Measurements from ENCODE around the gene RCC2.
A peak's percentile ranks its signal among the peaks of the same experiment; 100 is the strongest.
"Not testable (repeated sequence)": the region's sequence is repeated elsewhere in the genome, so short reads cannot be mapped to it uniquely, and the experiment has no call there.

Gene RCC2

GRCh38 chr1:17439250-17440073, at the start of gene RCC2:
Gene RCC2, minus strand, starts transcription at chr1:17439677. Its CDS starts 1,163 bp downstream, at chr1:17438514.
- DNase-seq, result peak; percentile 67

GRCh38 chr1:17486242-17486641, 46.8 kb upstream of the RCC2 start:
- no peak for DNase-seq

GRCh38 chr1:17485281-17485680, 45.8 kb upstream of the RCC2 start:
- no peak for DNase-seq

GRCh38 chr1:17481981-17482380, 42.5 kb upstream of the RCC2 start:
- not testable (repeated sequence) for DNase-seq

- DNase-seq, result no peak
Observed at GRCh38 chr1:17480846-17481245, 41.4 kb upstream of the RCC2 start.

- DNase-seq, result no peak
Observed at GRCh38 chr1:17475752-17476151, 36.3 kb upstream of the RCC2 start.

- DNase-seq, result not testable (repeated sequence)
Observed at GRCh38 chr1:17474836-17475555, 35.5 kb upstream of the RCC2 start.

GRCh38 chr1:17472814-17473213, 33.3 kb upstream of the RCC2 start:
- no peak for DNase-seq

- no peak for DNase-seq
Observed at GRCh38 chr1:17471393-17471792, 31.9 kb upstream of the RCC2 start.

- no peak for DNase-seq
Observed at GRCh38 chr1:17470021-17470799, 30.7 kb upstream of the RCC2 start.

- DNase-seq, result not testable (repeated sequence)
Observed at GRCh38 chr1:17468357-17469265, 29.1 kb upstream of the RCC2 start.

- DNase-seq, result no peak
Observed at GRCh38 chr1:17466359-17466758, 26.9 kb upstream of the RCC2 start.

- DNase-seq, result no peak
Observed at GRCh38 chr1:17465228-17465627, 25.8 kb upstream of the RCC2 start.

- DNase-seq, result no peak
Observed at GRCh38 chr1:17463991-17464390, 24.5 kb upstream of the RCC2 start.

- DNase-seq, result no peak
Observed at GRCh38 chr1:17462669-17463068, 23.2 kb upstream of the RCC2 start.

- no peak for DNase-seq
Observed at GRCh38 chr1:17460219-17460618, 20.7 kb upstream of the RCC2 start.

GRCh38 chr1:17458794-17459193, 19.3 kb upstream of the RCC2 start:
- no peak for DNase-seq

- no peak for DNase-seq
Observed at GRCh38 chr1:17452686-17453085, 13.2 kb upstream of the RCC2 start.

- DNase-seq, result not testable (repeated sequence)
Observed at GRCh38 chr1:17452203-17452602, 12.7 kb upstream of the RCC2 start.

GRCh38 chr1:17451731-17452130, 12.3 kb upstream of the RCC2 start:
- no peak for DNase-seq

GRCh38 chr1:17447501-17447992, 8.1 kb upstream of the RCC2 start:
- DNase-seq, result no peak

- DNase-seq, result no peak
Observed at GRCh38 chr1:17442841-17443240, 3.4 kb upstream of the RCC2 start.
